Medulla oblongata (tissue), 1 donor: ENCODE data around the gene ARHGAP22.

Source experiments
- DNase-seq: peaks from one replicate; pipeline ENCODE4 v3.0.0-alpha.2; 2015; ENCODE audit errors: extremely low spot score

The ARHGAP22 gene

GRCh38 chr10:48514255-48514654 is 90.6 kb downstream of the ARHGAP22 start:
- no peak for DNase-seq

GRCh38 chr10:48512861-48513260 is 92.0 kb downstream of the ARHGAP22 start:
- no peak for DNase-seq

- peak; percentile 53 for DNase-seq
Observed at GRCh38 chr10:48511875-48512231, 93.0 kb downstream of the ARHGAP22 start.

GRCh38 chr10:48511066-48511874 is 93.6 kb downstream of the ARHGAP22 start:
- no peak for DNase-seq

- no peak for DNase-seq
Observed at GRCh38 chr10:48509974-48510692, 94.7 kb downstream of the ARHGAP22 start.

GRCh38 chr10:48508791-48509772 is 95.8 kb downstream of the ARHGAP22 start:
- DNase-seq, result peak; percentile 70

- DNase-seq, result no peak
Observed at GRCh38 chr10:48507933-48508790, 96.7 kb downstream of the ARHGAP22 start.

GRCh38 chr10:48507494-48507893 is 97.4 kb downstream of the ARHGAP22 start:
- DNase-seq, result no peak

GRCh38 chr10:48506147-48506917 is 98.5 kb downstream of the ARHGAP22 start:
- DNase-seq, result peak; percentile 62

GRCh38 chr10:48505394-48506112 is 99.3 kb downstream of the ARHGAP22 start:
- DNase-seq, result no peak

- DNase-seq, result no peak
Observed at GRCh38 chr10:48504141-48504885, 100.6 kb downstream of the ARHGAP22 start.

- no peak for DNase-seq
Observed at GRCh38 chr10:48503293-48503911, 101.5 kb downstream of the ARHGAP22 start.

- DNase-seq, result no peak
Observed at GRCh38 chr10:48502791-48503190, 102.1 kb downstream of the ARHGAP22 start.

GRCh38 chr10:48501787-48502771 is 102.8 kb downstream of the ARHGAP22 start:
- no peak for DNase-seq

GRCh38 chr10:48501226-48501625 is 103.6 kb downstream of the ARHGAP22 start:
- no peak for DNase-seq

- no peak for DNase-seq
Observed at GRCh38 chr10:48500771-48501170, 104.1 kb downstream of the ARHGAP22 start.

GRCh38 chr10:48498940-48499510 is 105.8 kb downstream of the ARHGAP22 start:
- DNase-seq, result no peak
